H9 (cell line): ENCODE data around the gene RBFOX2. TPM values are rescaled to one million over a fixed set of nuclear protein-coding genes. Genes with fewer than 3 reads are reported as not detected.

Experiments
- DNase-seq: peaks from one replicate; pipeline ENCODE4 v3.0.0-alpha.2; 2017
- H2AFZ ChIP-seq: one replicate; pipeline ENCODE4 v1.6.1; 2013; ENCODE audit warnings: mild to moderate bottlenecking, low read length, control low read depth, moderate library complexity
- H2AK5ac ChIP-seq: 2 replicates; pipeline ENCODE4 v1.6.1; 2013; ENCODE audit warnings: low read length, control low read depth, mixed read lengths; ENCODE audit not compliant: insufficient read length
- H2BK120ac ChIP-seq: one replicate; pipeline ENCODE4 v1.6.1; 2013; ENCODE audit warnings: low read depth, mild to moderate bottlenecking, low read length, control low read depth, inconsistent platforms; ENCODE audit not compliant: poor library complexity, severe bottlenecking
- H2BK12ac ChIP-seq: 2 replicates; pipeline ENCODE4 v1.6.1; 2013; ENCODE audit warnings: low read length, control low read depth, mixed read lengths, low read depth; ENCODE audit not compliant: insufficient read length
- H2BK15ac ChIP-seq: 2 replicates; pipeline ENCODE4 v1.6.1; 2013; ENCODE audit warnings: low read depth, low read length, control low read depth
- H2BK20ac ChIP-seq: one replicate; pipeline ENCODE4 v1.6.1; 2013; ENCODE audit warnings: low read depth, mild to moderate bottlenecking, low read length, control low read depth, inconsistent platforms; ENCODE audit not compliant: poor library complexity, severe bottlenecking
- H2BK5ac ChIP-seq: 2 replicates; pipeline ENCODE4 v1.6.1; 2013; ENCODE audit warnings: low read length, control low read depth, mixed read lengths; ENCODE audit not compliant: insufficient read length
- H3K14ac ChIP-seq: 2 replicates; pipeline ENCODE4 v1.6.1; 2013; ENCODE audit warnings: low read length, control low read depth; ENCODE audit not compliant: insufficient read depth
- H3K18ac ChIP-seq: 2 replicates; pipeline ENCODE4 v1.6.1; 2013; ENCODE audit warnings: low read depth, mild to moderate bottlenecking, mixed read lengths, low read length, control low read depth; ENCODE audit not compliant: insufficient read length
- H3K23ac ChIP-seq: 2 replicates; pipeline ENCODE4 v1.6.1; 2013; ENCODE audit warnings: low read length, control low read depth, mixed read lengths, low read depth; ENCODE audit not compliant: insufficient read length
- H3K23me2 ChIP-seq: 2 replicates; pipeline ENCODE4 v1.6.1; 2013; ENCODE audit warnings: low read depth, mild to moderate bottlenecking, mixed read lengths, low read length, control low read depth; ENCODE audit not compliant: insufficient read length, poor library complexity, severe bottlenecking
- H3K27ac ChIP-seq: 2 replicates; pipeline ENCODE4 v1.5.1; 2013; ENCODE audit warnings: low read length, control low read depth, mixed read lengths, low read depth; ENCODE audit not compliant: insufficient read length
- H3K27me3 ChIP-seq: 2 replicates; pipeline ENCODE4 v1.6.1; 2013; ENCODE audit warnings: low read length, control low read depth, inconsistent platforms; ENCODE audit not compliant: insufficient read depth
- H3K4ac ChIP-seq: 2 replicates; pipeline ENCODE4 v1.6.1; 2013; ENCODE audit warnings: low read depth, mild to moderate bottlenecking, control low read depth, inconsistent platforms, low read length, moderate library complexity
- H3K4me1 ChIP-seq: 2 replicates; pipeline ENCODE4 v1.6.1; 2013; ENCODE audit warnings: low read length, control low read depth, inconsistent platforms; ENCODE audit not compliant: insufficient read depth
- H3K4me2 ChIP-seq: 2 replicates; pipeline ENCODE4 v1.6.1; 2013; ENCODE audit warnings: low read length, control low read depth, mixed read lengths; ENCODE audit not compliant: insufficient read length, insufficient read depth
- H3K56ac ChIP-seq: 2 replicates; pipeline ENCODE4 v1.6.1; 2013; ENCODE audit warnings: low read depth, mild to moderate bottlenecking, mixed read lengths, low read length, control low read depth; ENCODE audit not compliant: insufficient read length
- H3K79me1 ChIP-seq: 2 replicates; pipeline ENCODE4 v1.6.1; 2013; ENCODE audit warnings: low read depth, mild to moderate bottlenecking, moderate library complexity, low read length, control low read depth, inconsistent platforms; ENCODE audit not compliant: insufficient read depth, poor library complexity, severe bottlenecking
- H3K79me2 ChIP-seq: 2 replicates; pipeline ENCODE4 v1.6.1; 2013; ENCODE audit warnings: low read length, control low read depth, inconsistent platforms; ENCODE audit not compliant: insufficient read depth
- H3K9ac ChIP-seq: 2 replicates; pipeline ENCODE4 v1.6.1; 2013; ENCODE audit warnings: low read length, control low read depth, mixed read lengths; ENCODE audit not compliant: insufficient read length; ENCODE audit errors: extremely low read depth
- H3K9me3 ChIP-seq: one replicate; pipeline ENCODE4 v1.6.1; 2013; ENCODE audit warnings: low read depth, low read length, inconsistent platforms; ENCODE audit not compliant: control insufficient read depth
- H3T11ph ChIP-seq: one replicate; pipeline ENCODE4 v1.6.1; 2013; ENCODE audit warnings: mild to moderate bottlenecking, low read length, control low read depth, inconsistent platforms
- H4K20me1 ChIP-seq: one replicate; pipeline ENCODE4 v1.6.1; 2013; ENCODE audit not compliant: control insufficient read depth, insufficient read length, insufficient read depth
- H4K5ac ChIP-seq: 2 replicates; pipeline ENCODE4 v1.6.1; 2013; ENCODE audit warnings: low read depth, mild to moderate bottlenecking, mixed read lengths, low read length, control low read depth; ENCODE audit not compliant: insufficient read length
- H4K8ac ChIP-seq: replicated peaks from 2 replicates; pipeline ENCODE4 v1.6.1; 2013; ENCODE audit warnings: low read length, control low read depth, mixed read lengths, low read depth; ENCODE audit not compliant: insufficient read length
- H4K91ac ChIP-seq: 2 replicates; pipeline ENCODE4 v1.6.1; 2013; ENCODE audit warnings: low read depth, mild to moderate bottlenecking, moderate library complexity, mixed read lengths, low read length, control low read depth; ENCODE audit not compliant: insufficient read length
- H3K27ac Mint-ChIP-seq, 3 experiments: 2 replicates in 2 of 3; 3 replicates in 1 of 3; pipeline ENCODE4 v1.8.0; 2020 to 2021; ENCODE audit warnings: mixed read lengths in 3 of 3, mild to moderate bottlenecking in 1 of 3, moderate library complexity in 1 of 3
- H3K27me3 Mint-ChIP-seq: 2 replicates; pipeline ENCODE4 v1.8.0; 2021; ENCODE audit warnings: low read depth, mild to moderate bottlenecking, moderate library complexity, mixed read lengths
- H3K36me3 Mint-ChIP-seq, 3 experiments: 2 replicates in 2 of 3; 3 replicates in 1 of 3; pipeline ENCODE4 v1.8.0; 2020 to 2021; ENCODE audit warnings: low read depth in 3 of 3, mixed read lengths in 3 of 3; ENCODE audit not compliant: insufficient read depth in 1 of 3
- H3K4me1 Mint-ChIP-seq, 2 experiments: 2 replicates each; pipeline ENCODE4 v1.8.0; 2020; ENCODE audit warnings: mixed read lengths in 2 of 2
- H3K4me3 Mint-ChIP-seq, 2 experiments: 2 replicates in 1 of 2; 3 replicates in 1 of 2; pipeline ENCODE4 v1.8.0; 2020 to 2021; ENCODE audit warnings: mild to moderate bottlenecking in 2 of 2, mixed read lengths in 2 of 2, moderate library complexity in 1 of 2
- H3K9me3 Mint-ChIP-seq, 2 experiments: 2 replicates in 1 of 2; 3 replicates in 1 of 2; pipeline ENCODE4 v1.8.0; 2020; ENCODE audit warnings: mild to moderate bottlenecking in 2 of 2, mixed read lengths in 2 of 2, moderate library complexity in 1 of 2
- WGBS: extraction: QIAGEN DNeasy Blood & Tissue Kit; methylation state at CpG from one replicate; pipeline ENCODE4 v1.1.7; 2013; ENCODE audit warnings: missing lambda C conversion rate, low lambda C conversion rate, mixed read lengths; ENCODE audit not compliant: insufficient read length; ENCODE audit errors: extremely low coverage; 5-methylcytosine and 5-hydroxymethylcytosine counted together
- total RNA-seq: library from RNA; stranded (reverse); gene quantifications from 2 replicates; pipeline ENCODE4 v1.2.1, GENCODE V29; 2021
- TF ChIP-seq, protein P1 (sequence below): fragments of 200-600 bp; sonication (generic); conservative IDR thresholded peaks from 3 replicates; pipeline ENCODE4 v1.8.0; 2021; ENCODE audit warnings: antibody characterized with exemption, mild to moderate bottlenecking

RBFOX2 gene
- total RNA-seq, 1 experiment from 2014 or later: 84.7 TPM

DNA sequence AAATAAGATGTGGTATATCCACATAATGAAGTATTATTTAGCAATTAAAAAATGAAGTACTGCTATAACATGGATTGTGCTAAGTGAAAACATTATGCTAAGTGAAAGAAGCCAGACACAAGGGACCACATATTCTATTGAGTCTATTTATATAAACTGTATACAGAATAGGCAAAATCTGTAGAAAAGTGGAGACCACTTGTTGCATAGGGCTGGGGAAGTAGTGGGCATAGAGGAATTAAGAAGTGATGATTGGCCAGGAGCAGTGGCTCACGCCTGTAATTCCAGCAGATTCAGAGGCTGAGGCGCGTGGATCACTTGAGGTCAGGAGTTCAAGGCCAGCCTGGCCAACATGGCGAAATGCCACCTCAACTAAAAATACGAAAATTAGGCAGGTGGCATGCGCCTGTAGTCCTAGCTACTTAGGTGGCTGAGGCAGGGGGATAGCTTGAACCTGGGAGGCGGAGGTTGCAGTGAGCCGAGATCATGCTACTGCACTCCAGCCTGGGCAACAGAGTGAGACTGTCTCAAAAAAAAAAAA lies 109.6 kb downstream of the RBFOX2 start:
- H3K27me3 Mint-ChIP-seq: no peaks in the 10 kb centered on the region
- Histone ChIP-seq H4K8ac (no peak overlapping the region), H3K4me2 (no peak overlapping the region), H2AFZ (no peak overlapping the region), H4K91ac (no peak overlapping the region), H3K23me2 (no peaks in the 10 kb centered on the region), H3K4me1 (peaks cover 10% of the 10 kb centered on the region), H2BK12ac (no peak overlapping the region), H2BK5ac (no peak overlapping the region), H4K5ac (no peak overlapping the region), H2BK15ac (no peak overlapping the region), H3K18ac (no peak overlapping the region), H3K23ac (no peak overlapping the region), H3K27ac (no peak overlapping the region), H2BK20ac (no peak overlapping the region), H3T11ph (no peak overlapping the region), H3K79me1 (no peaks in the 10 kb centered on the region), H3K56ac (no peak overlapping the region), H3K79me2 (peaks cover 7% of the 10 kb centered on the region; the same call in 1 of the 2 replicates), H3K9me3 (no peaks in the 10 kb centered on the region), H2AK5ac (no peak overlapping the region), H3K14ac (no peak overlapping the region), H3K9ac (no peak overlapping the region), H2BK120ac (no peak overlapping the region), H3K27me3 (no peaks in the 10 kb centered on the region), H4K20me1 (no peaks in the 10 kb centered on the region), H3K4ac (no peak overlapping the region)
- TF ChIP-seq, protein P1, sequence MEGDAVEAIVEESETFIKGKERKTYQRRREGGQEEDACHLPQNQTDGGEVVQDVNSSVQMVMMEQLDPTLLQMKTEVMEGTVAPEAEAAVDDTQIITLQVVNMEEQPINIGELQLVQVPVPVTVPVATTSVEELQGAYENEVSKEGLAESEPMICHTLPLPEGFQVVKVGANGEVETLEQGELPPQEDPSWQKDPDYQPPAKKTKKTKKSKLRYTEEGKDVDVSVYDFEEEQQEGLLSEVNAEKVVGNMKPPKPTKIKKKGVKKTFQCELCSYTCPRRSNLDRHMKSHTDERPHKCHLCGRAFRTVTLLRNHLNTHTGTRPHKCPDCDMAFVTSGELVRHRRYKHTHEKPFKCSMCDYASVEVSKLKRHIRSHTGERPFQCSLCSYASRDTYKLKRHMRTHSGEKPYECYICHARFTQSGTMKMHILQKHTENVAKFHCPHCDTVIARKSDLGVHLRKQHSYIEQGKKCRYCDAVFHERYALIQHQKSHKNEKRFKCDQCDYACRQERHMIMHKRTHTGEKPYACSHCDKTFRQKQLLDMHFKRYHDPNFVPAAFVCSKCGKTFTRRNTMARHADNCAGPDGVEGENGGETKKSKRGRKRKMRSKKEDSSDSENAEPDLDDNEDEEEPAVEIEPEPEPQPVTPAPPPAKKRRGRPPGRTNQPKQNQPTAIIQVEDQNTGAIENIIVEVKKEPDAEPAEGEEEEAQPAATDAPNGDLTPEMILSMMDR: no peak
- WGBS: no CpG with 5 or more reads among the region's 8 CpGs
- no peaks in the 10 kb centered on the region for H3K36me3 Mint-ChIP-seq
- no peaks in the 10 kb centered on the region for H3K9me3 Mint-ChIP-seq
- no peak for DNase-seq
- H3K4me1 Mint-ChIP-seq: peaks cover 40 to 42% of the 10 kb centered on the region in 2 experiments
- no peak overlapping the region for H3K4me3 Mint-ChIP-seq
- H3K27ac Mint-ChIP-seq: no peak overlapping the region; a peak in 1 of 7 replicates
